NCI-H1694 treated with DMSO at 0.1 percent for 48 hours (cell line): ENCODE measurements around the gene C1RL.
A peak's percentile ranks its signal among the peaks of the same experiment; 100 is the strongest.
"Not testable (repeated sequence)": the region's sequence is repeated elsewhere in the genome, so short reads cannot be mapped to it uniquely, and the experiment has no call there.

Experiments used
- DNase-seq: peaks from one replicate; lab custom pipeline; 2025; lab: John Stamatoyannopoulos, UW

Gene C1RL

DNA sequence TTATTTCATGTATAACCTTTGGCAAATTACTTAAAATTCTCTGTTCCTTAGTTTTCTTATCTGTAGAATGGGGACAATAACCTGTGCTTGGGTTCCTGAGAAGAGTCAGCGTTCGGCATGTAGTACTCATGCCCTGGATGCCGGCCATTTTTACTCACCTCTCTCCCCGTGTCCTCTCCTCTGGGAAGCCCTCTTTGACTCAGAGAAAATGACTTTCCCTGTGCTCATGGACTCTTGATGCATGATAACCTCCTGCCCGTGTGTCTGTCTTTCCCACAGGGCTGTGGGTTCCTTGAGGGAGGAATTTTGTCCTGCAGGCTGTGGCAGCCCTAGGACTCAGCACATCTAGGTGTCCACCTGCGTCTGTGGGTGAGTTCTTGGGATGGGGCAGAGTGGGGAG is 5.8 kb upstream of the C1RL start:
- DNase-seq = no peak

DNA sequence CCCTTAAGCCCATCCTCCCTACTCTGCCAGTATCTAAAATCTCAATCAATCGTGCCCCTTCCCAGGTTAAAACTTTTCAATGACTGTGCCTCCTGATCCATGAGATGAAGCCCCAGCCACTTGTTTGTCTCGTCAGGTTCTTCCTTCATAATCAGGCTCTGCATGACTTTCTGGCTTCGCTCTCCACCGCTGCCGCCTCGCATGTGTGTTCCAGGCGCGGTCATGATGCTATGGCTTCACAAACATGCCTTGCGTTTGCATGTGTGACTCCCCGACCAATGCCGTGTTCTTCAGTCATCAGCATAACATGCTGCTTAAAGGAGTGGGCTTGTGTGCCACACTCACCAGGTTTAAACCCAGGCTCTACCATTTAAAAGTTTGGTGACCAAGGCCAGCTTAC is 5.0 kb upstream of the C1RL start:
- no peak for DNase-seq

DNA sequence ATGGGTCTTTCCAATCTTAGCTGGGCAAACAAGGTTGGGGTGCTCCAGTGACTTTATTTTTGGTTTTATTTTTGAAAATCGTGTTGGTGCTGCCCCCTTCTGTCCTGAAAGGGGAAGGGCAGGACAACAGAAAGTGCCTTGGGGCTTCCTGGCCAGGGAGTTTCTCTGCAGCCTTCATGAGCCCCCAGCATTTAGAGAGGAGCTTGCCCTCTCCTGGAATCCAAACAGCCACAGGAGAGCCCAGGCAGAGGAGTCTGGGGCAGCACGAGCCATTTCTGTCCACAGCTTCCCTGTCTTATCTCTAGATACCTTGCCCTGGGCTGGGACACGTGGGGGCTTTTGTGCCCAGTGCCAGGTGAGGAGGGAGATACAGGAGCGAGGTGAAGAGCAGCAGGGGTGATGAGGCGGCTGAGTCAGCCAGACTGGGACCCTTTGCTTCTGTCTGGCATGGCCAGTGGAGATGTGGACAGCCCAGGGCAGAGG is 4.4 kb upstream of the C1RL start:
- DNase-seq = peak; percentile 47

DNA sequence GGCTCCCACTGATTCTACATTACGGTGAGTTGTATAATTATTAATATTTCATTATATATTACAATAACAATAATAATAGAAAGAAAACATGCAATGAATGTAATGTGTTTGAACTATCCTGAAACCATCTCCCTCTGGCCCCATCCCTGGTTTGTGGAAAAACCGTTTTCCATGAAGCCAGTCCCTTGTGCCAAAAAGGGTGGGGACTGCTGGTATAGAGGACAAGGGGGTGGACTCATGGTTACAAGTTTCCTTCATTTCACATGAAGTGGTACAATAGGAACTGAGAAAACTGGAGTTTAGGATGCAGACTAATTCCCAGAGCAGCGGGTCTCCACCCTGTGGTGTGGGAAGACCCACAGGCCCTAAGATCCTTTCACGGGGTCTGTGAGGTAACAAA is 3.0 kb upstream of the C1RL start:
- DNase-seq = no peak

DNA sequence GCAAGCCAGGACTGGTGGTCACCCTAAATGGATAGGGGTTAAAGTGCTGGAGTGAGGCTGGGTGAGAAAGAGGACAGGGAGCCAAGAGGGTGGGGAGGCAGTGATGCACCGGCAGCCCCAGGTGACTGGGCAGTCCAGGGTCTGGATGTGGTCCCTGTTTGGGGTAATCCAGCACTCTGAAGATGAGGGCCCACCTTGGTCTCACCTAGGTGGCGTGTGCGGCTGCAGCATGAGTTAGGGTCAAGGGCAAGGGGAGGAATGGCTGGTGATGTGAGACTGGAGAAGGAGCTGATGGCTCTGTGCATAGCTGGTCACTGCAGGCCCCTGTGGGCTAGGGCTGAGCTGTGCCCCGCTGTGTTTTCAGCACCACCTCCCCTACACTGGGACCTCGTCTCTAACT is 1.6 kb upstream of the C1RL start:
- no peak for DNase-seq

DNA sequence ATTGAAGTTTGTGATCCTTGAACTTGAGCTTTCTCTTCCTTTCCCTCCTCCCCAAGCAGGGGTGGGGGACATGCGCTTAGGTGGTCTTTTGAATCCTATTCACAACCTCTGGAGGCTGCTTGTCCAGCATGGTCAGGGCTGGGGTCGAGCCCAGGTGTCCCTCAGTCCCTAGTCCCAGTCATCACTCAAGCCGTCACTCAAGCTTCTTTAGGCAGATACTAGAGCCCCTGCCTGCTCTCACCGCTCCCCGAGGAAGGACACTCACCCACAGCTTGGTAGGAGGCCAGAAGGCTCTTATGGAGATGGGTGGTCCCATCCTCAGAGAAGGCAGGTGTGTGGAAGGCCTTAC is 532 bp upstream of the C1RL start:
- DNase-seq = no peak

DNA sequence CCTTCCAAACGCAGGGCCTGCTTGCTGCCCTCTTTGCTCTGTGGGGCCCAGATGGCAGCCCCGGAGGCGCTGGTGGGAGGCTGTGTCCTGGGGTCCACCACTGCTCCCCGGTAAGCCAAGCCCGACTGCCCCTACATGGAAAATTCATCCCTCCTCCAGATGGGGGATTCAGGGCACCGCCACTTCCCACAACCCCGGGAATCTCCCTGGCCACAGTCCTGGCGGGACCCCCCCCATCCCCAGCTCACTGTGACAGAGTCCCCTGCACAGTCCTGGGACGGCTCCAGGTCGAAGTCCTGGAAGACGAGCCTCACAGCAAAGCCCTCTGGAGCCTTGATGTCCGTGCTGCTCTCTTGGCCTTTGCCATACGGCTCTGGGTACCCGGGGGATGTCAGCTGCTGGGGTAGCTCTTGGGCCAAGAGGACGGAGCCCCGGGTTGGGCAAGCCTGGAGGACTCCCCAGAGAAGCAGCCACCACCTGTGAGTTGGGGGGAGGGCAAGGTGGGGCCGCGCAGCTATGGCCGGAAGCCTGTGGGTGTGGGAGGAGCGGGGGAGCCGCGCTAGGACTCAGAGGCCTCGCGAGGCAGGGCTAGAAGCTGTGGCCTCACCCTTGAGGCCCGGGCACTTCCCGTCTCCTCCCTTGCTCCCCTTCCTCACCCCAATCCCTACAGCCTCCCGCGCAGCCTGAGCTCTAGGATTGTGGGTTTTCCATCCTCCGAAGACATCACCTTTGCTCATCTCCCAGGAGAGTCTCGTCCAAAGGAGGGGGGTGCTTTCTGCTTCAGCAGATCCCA is 815 bp downstream of the C1RL start:
- no peak for DNase-seq

DNA sequence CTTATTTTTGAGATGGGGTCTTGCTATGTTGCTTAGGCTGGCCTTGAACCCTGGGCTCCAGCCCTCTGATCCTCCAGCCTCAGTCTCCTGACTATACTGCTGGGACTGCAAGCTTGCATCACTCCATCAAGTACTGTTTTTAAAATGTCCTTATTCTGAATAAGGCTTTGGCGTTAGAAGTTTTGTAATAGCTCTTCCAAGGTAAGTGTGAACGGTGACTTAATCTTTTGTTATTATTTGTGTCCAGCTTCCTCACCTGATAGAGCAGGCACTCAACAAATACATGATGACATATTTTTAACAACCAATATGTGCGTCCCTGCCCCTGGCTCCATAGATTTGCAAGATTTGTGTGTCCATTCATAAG is 1.4 kb downstream of the C1RL start:
- no peak for DNase-seq

DNA sequence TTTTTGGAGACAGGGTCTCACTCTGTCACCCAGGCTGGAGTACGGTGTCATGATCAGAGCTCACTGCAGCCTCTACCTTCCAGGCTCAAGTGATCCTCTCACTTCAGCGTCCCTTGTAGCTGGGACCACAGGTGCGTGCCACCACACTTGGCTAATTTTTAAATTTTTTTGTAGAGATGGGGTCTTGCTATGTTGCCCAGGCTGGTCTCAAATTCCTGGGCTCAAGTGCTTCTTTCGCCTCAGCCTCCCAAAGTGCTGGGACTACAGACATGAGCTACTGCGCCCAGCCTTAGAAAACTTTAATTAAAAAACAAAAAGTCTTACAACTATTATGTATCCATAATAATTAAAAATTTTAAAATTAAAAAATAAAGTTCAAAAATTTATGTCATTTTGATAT is 1.8 kb downstream of the C1RL start:
- DNase-seq = not testable (repeated sequence)

DNA sequence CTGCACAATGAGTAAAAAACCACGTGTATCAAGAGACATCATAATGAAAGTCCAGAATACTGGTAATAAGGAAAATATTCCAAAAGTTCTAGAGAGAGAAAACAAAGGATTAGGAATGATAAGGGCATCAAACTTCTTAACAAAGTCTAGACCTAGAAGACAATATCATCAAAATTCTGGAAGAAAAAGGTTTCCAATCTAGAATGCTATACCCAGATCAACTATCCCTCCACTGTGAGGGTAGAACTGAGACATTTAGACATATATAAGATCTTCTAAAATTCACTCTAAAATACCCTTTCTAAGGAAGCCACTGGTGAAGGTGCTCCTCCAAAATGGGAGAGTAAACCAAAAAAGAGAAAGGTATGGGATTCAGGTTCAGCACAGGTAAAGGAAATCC is 2.9 kb downstream of the C1RL start:
- DNase-seq = no peak

DNA sequence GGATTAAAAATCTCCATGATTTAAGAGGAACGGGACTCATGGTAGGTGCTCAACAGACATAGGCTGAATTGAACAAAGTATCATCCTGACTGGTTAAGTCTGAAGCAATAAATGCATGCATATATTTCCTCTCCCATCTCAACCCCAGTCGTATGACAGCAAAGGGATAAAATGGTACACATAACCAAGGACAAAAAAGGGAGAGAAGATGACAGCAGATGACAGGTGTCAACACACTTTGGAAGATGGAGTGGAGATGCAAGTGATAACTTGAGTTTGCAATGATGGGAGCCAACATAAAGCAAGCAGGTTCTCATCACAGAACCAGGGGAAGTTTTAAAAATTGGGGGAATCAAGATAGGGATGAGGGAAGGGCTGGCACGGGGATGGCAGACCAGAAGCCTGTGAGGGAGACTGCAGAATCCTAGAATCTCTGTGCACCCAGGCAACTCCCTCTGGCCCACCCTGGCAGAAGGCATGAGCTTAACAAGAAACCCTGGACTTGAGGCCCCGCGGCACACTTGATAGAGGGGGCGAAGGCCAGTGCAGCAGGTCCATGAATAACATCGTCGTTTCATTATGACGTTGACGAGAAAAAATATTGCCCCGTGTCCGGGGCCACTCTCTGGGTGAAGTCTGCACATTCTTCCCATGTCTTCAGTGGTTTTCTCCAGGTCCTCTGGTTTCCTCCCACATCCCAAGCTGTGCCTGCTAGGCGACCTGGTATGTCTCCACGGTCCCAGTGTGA is 5.0 kb downstream of the C1RL start:
- no peak for DNase-seq

DNA sequence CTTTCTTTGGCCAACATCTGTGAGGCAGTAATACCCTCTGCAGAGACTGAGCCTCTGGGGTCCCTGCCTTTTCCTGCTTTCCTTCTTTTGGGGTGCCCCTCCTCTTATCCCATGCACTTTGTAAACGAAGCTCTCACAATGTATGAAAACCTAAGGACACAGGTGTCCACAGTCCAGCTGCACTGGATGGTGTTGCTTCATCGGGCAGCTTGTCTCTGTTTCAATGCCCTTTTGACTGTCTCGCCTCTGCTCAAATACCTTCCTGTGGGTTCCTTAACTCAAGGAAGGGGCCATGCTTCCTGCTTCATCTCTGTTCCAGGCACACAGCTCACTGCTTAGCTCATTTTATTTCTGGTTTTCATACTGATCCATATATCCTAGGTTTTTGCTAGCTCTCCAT is 6.4 kb downstream of the C1RL start:
- no peak for DNase-seq

DNA sequence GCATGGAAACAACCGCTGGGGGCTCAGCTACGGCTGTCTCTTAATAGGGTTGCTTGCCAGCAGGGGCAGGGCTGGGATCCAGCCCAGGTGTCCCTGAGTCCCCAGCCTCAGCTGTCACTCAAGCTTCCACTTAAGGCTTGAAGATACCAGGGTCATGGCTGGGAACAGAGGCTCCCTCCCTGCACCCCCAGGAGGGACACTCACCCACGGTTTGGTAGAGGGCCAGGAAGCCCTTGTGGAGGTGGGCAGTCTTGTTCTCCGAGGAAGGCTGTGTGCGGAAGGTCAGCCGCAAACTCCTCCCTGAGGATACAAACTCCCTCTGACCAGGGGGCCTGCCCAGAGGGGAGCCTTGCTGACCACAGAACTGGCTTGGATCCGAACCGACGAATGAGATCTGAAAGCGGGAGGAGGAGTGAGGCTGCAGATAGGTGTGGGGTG is 7.3 kb downstream of the C1RL start:
- no peak for DNase-seq

DNA sequence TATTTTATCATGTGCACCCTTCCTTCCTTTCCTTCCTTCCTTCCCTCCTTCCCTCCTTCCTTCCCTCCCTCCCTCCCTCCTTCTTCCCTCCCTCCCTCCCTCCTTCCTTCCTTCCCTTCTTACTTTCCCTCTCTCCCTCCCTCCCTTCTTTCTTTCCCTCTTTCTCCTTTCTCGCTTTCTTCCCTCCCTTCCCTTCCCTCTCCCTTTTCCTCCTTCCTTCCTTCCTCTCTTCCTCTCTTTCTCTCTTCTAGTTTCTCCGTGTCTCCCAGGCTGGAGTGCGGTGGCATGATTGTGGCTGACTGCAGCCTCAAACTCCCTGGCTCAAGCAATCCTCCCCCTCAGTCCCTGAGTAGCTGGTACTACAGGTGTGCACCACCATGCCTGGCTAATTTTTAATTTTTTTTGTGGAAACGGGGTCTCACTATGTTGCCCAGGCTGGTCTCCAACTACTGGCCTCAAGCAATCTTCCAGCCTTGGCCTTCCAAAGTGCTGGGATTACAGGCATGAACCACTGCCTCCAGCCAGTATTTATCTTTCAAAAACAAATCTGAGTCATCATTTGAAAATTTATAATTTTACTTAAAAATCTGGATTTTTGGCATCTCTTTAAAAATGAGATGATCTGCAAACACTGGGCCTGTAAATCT is 7.8 kb downstream of the C1RL start:
- no peak for DNase-seq

DNA sequence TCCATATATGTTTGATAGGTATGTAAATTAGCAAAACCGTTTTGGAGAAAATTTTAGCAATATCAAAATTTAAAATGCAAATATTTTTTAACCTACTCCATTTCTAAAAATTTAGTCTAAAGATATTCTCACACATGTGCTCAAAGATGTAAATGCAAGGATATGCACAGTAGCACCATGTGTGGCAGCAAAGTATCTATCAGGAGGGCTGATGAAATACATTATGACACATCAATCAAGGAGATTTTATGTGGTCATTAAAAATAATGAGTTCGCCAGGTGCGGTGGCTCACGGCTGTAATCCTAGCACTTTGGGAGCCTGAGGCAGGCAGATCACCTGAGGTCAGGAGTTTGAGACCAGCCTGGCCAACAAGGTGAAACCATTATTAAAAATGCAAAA is 8.8 kb downstream of the C1RL start:
- no peak for DNase-seq

DNA sequence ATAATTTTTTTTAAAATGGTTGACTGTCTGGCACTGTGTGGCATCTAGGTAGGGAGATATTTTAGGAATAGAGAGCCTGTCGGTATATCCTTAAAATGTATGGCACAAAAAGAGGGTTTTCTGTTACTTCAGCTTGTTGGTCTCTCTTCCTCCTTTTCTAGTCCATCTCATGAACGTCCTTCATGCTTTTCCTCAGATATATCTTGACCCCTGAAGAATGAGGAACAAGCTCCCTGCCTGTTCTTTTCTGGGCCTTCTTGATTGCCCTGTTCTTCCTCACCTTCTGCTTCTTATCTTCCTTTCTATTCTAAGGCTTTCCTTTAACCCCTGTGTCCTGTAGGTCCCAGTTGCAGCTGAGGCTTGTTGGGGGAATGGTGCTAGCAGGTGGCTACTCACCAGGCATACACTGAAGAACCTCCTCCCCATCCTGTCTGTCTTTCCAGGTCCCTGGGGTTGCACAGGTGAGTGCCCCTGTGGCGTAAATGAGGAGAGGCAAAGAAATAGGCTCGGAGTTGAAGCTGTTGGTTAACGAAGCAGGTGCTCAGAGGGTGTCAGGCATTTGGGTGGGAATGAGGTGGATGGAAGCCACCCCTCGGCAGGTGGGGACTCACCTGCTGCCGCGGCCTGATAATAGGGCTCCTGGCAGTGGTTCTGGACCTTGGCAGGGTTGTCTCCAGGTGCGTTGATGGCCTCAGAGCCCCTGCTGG is 9.6 kb downstream of the C1RL start:
- DNase-seq = no peak

DNA sequence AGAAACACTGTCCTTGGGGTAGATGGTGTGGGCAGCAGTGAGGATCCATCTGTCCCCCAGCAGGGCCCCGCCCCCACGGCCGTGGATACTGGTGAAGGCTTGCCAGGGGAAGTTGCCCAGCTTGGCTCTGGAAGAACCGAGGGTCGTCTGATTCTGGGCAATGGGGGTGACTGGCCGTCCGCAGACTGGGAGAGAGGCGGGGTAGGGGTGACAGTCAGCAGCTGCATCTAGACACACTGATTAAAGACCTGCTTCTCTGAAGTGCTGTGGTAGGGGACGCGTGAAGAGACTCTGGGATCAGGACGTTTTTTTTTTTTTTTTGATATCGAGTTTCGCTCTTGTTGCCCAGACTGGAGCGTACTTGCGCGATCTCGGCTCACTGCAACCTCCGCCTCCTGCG is 12.0 kb downstream of the C1RL start:
- DNase-seq = no peak

DNA sequence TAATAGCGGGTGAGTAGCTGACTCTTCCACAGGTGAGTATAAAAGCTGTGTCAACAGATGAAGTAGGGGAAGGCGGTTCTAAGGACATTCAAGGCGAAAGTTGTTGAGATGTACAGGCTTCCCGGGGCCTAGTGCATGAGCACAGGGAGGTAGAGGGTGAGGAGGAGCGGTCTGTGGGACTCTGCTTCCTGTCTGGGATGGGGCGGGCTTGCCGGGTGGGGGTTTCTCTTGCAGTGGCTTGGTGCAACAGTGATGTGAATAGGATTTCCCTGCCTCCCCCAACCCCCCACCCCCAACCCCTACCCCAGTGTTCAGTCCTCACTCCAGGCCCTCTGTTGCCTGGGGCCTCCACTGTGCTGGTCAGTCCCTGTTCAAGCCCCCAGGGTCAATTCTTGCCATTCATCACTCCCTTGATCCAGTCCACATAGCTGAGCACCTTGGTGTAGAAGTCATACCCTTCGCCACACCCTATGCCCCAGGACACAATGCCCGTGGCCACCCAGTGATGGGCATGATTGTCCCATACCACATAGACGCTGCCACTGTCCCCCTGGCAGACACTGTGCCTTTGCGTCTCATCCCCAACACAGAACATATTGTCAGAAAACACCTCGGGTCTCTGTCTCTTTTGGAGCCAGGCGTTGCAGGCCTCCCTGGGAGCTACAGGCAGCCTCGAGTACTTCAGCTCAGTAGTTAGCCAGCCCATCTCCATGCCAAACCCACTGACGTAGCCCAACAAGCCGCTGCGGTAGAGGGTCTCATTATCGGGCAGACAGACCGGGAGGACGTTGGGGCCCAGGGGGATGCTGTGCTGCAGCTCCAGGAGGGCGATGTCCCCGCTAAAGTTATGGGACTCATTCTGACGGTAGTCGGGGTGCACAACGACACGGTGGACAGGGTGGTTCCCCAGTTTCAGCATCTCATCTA is 12.7 kb downstream of the C1RL start:
- no peak for DNase-seq

DNA sequence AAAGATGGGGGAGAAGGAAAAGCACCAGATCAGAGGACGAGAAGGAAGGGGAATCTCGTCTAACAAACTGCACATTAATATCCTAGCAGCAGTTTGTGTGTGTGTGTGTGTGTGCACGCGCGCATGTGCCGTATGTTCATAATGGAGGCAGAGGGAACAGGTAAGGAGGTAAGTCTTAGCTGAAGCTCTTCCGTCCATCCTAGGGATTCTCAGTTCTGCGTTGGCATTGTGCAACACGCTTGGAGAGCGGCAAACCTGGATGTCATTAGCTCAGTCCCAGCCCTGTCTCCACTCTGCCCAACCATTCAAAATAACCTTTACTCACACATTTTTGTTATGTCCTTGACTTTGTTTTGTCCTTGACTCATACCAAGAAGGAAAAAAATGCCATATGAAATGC is 15.1 kb downstream of the C1RL start:
- no peak for DNase-seq

DNA sequence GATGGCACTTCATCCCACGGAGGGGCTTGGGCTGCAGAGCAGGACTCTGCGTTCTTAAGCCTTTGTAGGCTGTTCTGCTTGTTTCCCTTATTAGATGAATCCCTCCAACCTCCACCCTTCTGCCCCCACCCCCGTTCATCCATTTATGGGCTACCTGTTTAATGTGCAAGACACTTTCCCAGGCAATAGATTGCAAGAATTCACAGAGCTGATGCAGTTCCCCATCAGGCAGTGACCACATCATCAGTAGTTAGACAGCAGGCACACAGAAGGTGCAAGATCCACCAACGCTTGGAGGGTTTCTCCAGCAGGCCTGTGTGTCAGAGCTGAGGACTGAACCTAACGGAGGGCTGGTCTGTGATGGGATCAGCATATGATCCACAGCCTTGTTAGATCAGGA is 15.5 kb downstream of the C1RL start:
- DNase-seq = no peak

DNA sequence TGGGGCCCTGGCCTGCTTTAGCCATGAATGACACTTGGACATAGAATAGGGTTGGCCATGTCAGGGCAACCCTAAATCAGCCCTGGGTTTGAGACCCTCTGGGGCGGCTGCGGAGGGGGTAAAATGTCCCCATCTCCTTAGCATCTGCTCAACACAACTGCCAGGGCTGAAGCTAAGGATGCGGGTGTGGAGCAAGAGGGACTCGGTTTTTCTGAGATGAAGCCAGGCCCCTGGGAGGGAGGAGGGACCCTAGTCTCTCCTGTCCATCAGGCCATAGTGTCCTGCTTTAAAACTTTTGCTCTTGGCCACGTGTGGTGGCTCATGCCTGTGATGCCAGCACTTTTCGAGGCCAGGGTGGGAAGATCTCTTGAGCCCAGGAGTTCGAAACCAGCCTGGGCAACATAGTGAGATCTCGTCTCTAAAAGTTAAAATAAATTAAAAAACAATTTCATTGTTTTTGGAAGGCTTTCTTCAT is 16.0 kb downstream of the C1RL start:
- no peak for DNase-seq
